SIG-M5 (cell line): ENCODE measurements around the gene HIC1.

Experiments used
- DNase-seq: peaks from one replicate; lab custom pipeline; 2025; lab: John Stamatoyannopoulos, UW

Gene HIC1

GRCh38 chr17:2044263-2044894, 10.5 kb upstream of the HIC1 start:
- no peak for DNase-seq

DNA sequence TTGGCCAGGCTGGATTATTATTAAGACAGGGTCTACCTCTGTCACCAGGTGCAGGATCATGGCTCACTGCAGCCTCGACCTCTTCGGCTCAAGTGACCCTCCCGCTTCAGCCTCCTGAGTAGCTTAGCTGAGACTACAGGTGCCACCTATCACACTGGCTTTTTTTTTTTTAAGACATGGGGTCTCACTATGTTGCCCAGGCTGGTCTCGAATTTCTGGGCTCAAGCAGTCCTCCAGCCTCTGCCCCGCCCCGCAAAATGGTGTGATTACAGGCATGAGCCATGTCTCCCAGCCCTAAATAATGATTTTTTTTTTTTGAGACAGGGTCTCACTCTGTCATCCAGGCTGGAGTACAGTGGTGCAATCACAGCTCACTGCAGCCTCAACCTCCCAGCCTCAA, 7.3 kb upstream of the HIC1 start:
- DNase-seq = no peak

GRCh38 chr17:2048805-2049204, 6.1 kb upstream of the HIC1 start:
- no peak for DNase-seq

DNA sequence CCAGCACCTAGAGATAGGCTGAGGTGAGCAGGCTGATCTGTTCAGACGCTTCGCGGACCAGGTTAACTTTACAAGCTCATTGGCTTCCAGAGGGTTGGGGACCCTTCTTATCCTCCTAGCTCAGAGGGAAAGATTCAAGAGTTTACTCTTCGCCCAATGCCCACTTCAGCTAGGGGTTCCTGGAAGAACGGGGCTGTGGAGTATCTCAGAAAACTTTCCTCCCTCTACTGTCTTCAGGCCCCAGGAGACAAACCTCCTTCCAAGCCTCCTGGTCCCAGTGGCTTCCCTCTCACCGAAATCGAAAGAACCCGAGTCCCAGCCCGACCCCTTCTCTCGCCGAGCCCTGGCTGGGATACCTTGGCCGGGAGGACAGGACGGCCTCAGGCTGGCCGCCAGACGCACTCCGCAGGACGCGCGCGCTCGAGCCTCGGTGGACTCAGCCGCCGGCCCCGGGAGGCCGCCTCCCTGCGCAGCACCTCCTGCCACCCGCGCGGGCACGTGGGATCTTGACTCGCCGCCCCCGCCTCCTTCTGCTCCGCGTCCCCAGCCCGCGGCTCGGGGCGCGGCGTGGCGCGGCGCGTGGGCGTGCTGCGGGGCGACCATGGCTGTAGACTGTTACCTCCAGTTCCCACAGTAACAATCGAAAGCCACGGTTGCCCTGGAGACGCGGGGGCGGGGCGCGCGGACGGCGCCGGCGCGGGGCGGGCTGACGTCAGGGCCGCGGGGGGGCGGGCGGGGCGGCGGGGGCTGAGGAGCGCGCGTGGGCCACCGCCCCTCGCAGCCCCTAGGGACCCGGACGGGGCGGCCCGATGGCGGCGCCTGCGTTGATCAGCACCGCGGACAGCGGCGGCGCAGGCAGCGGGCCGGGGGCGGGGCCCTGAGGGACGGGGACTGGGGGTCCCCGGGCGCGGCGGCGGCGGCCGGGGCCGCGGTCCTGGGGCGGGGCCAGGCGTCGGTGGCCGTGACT, 5.3 kb upstream of the HIC1 start:
- DNase-seq = no peak

DNA sequence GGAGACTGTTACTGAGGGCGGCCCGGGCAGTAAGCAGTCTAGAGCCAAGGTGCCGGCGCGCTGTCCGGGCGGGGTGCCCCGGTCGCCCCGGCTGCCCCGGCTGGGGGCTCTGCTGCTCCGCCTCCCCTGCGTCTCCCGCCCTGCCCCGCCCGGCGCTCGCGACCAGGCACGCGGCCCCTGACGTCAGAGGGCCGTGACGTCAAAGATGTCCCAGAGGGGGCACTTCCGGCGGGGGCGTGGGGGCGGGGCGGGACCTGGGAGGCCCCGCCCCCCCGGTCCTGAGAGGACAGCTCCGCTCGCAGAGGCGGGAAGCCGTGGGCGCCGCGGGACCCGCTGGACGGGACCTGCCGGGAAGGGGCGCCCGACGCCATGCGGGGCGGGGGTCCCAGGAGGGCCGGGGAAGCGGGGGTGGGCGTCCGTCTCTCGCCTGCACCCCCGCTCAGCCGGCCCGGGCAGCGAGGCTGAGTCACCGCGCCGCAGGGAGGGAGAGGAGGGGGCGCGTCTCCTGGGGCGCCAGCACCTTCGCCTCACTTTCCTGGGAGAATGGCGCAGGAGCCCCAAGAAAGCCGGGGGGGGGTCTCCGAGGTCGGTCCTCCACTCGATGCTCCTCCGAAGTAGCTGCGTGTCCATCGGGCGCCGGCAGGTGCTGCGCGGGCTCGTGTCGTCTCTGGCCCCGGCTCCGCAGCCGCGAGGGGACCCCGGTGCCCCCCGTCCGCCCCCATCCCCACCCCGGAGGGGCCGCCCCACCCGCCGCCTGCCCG, 4.4 kb upstream of the HIC1 start:
- no peak for DNase-seq

DNA sequence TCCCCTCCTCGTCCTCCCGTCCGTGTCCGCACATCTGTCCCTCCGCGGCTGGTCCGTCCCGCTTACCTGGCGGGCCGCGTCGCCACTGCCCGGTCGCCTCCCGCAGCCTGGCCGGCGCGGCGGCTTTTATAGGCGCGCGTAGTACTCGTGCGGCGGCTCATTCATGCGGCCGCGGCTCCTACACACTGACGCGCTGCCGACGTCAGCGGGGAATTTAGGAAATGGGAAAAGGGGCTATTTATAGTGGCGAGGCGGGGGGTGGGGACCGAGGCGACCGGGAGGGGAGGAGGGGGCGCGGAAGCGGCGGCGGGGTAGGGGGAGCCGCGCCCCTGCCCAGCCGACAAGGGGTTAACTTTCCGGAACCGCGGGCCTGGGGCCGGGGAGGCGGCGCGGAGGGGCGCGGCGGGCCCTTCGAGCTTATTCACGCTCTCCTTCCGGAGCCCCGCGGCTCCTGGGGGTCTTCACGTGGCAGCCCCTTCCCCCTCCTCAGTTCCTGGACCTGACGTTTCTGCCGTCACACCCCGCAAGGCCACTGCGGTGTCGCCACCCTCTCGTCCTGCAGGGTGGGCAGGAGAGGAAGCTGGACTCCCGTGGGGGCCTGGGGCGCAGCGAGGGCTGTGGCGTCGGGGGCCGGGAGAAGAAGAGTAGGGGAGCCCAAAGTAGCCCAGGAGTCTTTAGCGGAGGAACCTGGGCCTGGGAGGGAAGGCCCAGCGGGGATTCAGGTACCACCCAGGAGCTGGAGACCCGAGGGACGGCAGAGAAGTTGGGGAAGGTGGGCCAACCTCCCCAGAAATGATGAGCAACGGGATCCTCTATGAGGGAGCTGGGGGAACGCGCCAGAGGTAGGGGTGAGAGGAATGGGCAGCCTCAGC, 3.6 kb upstream of the HIC1 start:
- DNase-seq = no peak

DNA sequence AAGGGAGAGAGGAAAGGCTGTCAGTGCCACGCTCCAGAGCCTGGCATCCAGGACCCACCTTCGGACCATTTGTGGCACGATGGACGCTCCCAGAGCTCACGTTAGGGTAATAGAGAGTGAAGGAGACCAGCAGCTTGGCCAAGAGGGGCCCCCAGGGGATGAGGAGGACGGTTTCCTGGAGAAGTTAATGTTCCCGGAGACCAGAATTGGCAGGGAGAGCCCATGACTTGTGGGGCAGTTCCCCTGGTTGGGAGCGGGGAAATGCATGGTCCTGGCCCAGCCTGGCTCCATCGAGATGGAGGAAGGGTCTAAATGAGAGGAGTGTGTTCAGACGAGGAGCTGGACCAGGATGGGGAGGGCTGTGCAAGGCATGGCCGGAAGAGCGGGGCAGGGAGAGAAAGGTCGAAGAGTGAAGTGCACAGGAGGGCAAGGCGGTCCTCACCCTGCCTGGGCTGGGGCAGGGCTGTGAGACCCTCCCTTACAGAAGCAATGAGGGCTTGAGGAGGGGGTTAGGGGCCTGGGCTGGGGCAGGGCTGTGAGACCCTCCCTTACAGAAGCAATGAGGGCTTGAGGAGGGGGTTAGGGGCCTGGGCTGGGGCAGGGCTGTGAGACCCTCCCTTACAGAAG, 2.9 kb upstream of the HIC1 start:
- no peak for DNase-seq

DNA sequence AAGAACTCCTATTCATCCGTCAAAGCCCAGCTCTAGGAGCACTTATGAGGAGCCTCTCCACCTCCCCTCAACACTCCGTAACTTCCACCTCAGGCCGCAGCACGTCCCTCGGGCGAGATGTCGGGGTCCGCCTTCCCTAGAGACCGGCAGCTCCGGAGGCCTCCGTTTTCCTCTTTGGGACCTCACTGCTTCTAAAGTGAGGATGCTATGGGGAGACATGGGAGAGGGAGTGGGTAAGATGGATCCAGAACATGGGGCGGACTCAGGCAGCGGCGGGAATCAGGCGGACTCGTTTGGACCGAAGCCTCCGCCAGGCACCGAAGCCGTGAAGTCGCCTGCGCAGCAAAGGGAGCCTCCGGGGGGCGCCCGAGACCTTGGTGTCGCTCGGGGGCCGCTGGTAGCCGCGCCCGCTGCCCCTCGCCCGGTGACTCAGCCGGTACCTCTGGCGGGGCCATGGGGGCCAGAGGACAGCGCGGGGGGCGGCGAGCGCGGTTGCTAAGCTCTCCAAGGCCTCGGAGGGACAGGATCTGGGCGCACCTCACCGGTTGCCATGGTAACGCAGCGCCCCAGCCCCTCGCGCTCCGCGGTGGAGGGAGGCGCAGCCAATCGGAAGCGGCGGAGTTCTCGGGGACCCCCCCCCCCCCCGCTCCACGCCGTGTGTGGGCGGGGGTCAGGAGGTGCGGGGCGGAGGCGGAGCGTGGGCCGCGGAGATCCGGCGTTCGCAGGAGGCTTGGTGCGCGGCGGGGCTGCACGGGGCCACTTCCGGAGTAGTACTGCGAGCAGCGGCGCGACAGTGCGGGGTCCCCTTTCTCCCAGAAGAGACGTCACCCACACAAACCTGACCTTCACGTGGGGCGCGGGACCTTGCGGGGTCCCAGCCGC, 1.3 kb upstream of the HIC1 start:
- no peak for DNase-seq

DNA sequence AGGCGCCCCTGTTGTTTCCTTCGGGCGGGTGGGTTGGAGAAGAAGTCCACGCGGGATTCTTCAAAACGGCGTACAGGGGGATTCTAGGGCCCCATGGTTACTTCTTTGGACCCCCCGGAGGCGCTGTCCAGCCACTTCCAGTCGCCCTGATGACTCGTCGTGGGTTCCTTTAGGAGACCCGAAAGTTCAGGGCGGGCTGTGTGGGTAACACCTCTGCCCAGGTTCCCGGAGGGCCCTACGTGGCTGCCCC, 716 bp upstream of the HIC1 start:
- DNase-seq = no peak

- DNase-seq = no peak
Observed at GRCh38 chr17:2055292-2056205, 646 bp downstream of the HIC1 start.

DNA sequence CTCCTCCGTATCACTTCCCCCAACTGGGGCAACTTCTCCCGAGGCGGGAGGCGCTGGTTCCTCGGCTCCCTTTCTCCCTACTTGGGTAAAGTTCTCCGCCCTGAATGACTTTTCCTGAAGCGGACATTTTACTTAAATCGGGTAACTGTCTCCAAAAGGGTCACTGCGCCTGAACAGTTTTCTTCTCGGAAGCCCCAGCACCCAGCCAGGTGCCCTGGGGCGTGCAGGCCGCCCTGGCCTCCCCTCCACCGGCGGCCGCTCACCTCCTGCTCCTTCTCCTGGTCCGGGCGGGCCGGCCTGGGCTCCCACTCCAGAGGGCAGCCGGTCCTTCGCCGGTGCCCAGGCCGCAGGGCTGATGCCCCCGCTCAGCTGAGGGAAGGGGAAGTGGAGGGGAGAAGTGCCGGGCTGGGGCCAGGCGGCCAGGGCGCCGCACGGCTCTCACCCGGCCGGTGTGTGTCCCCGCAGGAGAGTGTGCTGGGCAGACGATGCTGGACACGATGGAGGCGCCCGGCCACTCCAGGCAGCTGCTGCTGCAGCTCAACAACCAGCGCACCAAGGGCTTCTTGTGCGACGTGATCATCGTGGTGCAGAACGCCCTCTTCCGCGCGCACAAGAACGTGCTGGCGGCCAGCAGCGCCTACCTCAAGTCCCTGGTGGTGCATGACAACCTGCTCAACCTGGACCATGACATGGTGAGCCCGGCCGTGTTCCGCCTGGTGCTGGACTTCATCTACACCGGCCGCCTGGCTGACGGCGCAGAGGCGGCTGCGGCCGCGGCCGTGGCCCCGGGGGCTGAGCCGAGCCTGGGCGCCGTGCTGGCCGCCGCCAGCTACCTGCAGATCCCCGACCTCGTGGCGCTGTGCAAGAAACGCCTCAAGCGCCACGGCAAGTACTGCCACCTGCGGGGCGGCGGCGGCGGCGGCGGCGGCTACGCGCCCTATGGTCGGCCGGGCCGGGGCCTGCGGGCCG, 1.6 kb downstream of the HIC1 start:
- no peak for DNase-seq

GRCh38 chr17:2057175-2057759, 2.4 kb downstream of the HIC1 start:
- no peak for DNase-seq

GRCh38 chr17:2057760-2058585, 3.1 kb downstream of the HIC1 start:
- no peak for DNase-seq

- no peak for DNase-seq
Observed at GRCh38 chr17:2058586-2059546, 4.0 kb downstream of the HIC1 start.

GRCh38 chr17:2059547-2060384, 4.9 kb downstream of the HIC1 start:
- DNase-seq = no peak
